HEK293T (cell line): ENCODE measurements around the gene AMH.

Source experiments
- CTCF ChIA-PET: fragments of 350-600 bp; formaldehyde crosslinking; extraction: SDS; loops from one replicate; lab custom pipeline; 2021; ENCODE audit warnings: antibody characterized with exemption, inconsistent platforms; lab: Yijun Ruan, JAX
- POLR2A ChIA-PET: fragments of 350-600 bp; formaldehyde crosslinking; extraction: SDS; loops from one replicate; lab custom pipeline; 2020; ENCODE audit warnings: antibody characterized with exemption, inconsistent platforms; lab: Yijun Ruan, JAX
- DNase-seq: peaks from one replicate; pipeline ENCODE4 v3.0.0; 2012; ENCODE audit warnings: mixed read lengths; ENCODE audit errors: extremely low spot score
- ARNT ChIP-seq: fragments of 450-650 bp; IDR thresholded peaks from 2 replicates; pipeline ENCODE4 v1.6.1; 2017; ENCODE audit warnings: mild to moderate bottlenecking
- BHLHE40 ChIP-seq: fragments of 450-650 bp; IDR thresholded peaks from 2 replicates; pipeline ENCODE4 v1.6.1; 2016; ENCODE audit warnings: mild to moderate bottlenecking, moderate library complexity, borderline replicate concordance
- CTBP1 ChIP-seq: fragments of 450-650 bp; IDR thresholded peaks from 2 replicates; pipeline ENCODE4 v1.6.1; 2016; ENCODE audit warnings: borderline replicate concordance
- ELF4 ChIP-seq: fragments of 450-650 bp; IDR thresholded peaks from 2 replicates; pipeline ENCODE4 v1.6.1; 2017; ENCODE audit warnings: antibody characterized with exemption
- FOXA1 ChIP-seq: fragments of 450-650 bp; IDR thresholded peaks from 2 replicates; pipeline ENCODE4 v1.6.1; 2016; ENCODE audit warnings: mild to moderate bottlenecking
- FOXK2 ChIP-seq: fragments of 450-650 bp; IDR thresholded peaks from 2 replicates; pipeline ENCODE4 v1.6.1; 2016; ENCODE audit warnings: mild to moderate bottlenecking
- FOXM1 ChIP-seq: fragments of 450-650 bp; IDR thresholded peaks from 2 replicates; pipeline ENCODE4 v1.6.1; 2017; ENCODE audit warnings: mild to moderate bottlenecking, borderline replicate concordance
- HDGF ChIP-seq: fragments of 450-650 bp; IDR thresholded peaks from 2 replicates; pipeline ENCODE4 v1.6.1; 2017; ENCODE audit warnings: antibody characterized with exemption, borderline replicate concordance
- L3MBTL2 ChIP-seq: fragments of 450-650 bp; conservative IDR thresholded peaks from 2 replicates; pipeline ENCODE4 v1.6.1; 2016; ENCODE audit warnings: mild to moderate bottlenecking
- LEF1 ChIP-seq: fragments of 450-650 bp; IDR thresholded peaks from 2 replicates; pipeline ENCODE4 v1.6.1; 2017; ENCODE audit warnings: mild to moderate bottlenecking, borderline replicate concordance
- NFRKB ChIP-seq: fragments of 450-650 bp; IDR thresholded peaks from 2 replicates; pipeline ENCODE4 v1.6.1; 2016; ENCODE audit warnings: mild to moderate bottlenecking, moderate library complexity
- PKNOX1 ChIP-seq: fragments of 450-650 bp; IDR thresholded peaks from 2 replicates; pipeline ENCODE4 v1.6.1; 2016
- SP1 ChIP-seq: fragments of 450-650 bp; IDR thresholded peaks from 2 replicates; pipeline ENCODE4 v1.6.1; 2017
- SUZ12 ChIP-seq: fragments of 450-650 bp; IDR thresholded peaks from 2 replicates; pipeline ENCODE4 v1.6.1; 2016; ENCODE audit warnings: mild to moderate bottlenecking
- TARDBP ChIP-seq: fragments of 450-650 bp; IDR thresholded peaks from 2 replicates; pipeline ENCODE4 v1.6.1; 2016
- ZNF384 ChIP-seq: fragments of 450-650 bp; IDR thresholded peaks from 2 replicates; pipeline ENCODE4 v1.6.1; 2016

The AMH gene

GRCh38 chr19:2249880-2250765, 1.0 kb downstream of the AMH start:
- POLR2A ChIA-PET, result interaction anchor here (1.1 to 1.6 kb wide), 2 partner anchors 8 to 11 kb away, joined by 4 read pairs; no protein-coding TSS in a partner anchor
- no peak for DNase-seq
- TF ChIP-seq FOXA1 (no peak), PKNOX1 (no peak), L3MBTL2 (no peak), FOXK2 (no peak), LEF1 (no peak), HDGF (no peak), NFRKB (no peak)
- CTCF ChIA-PET, result no interaction called here

- no peak for TF ChIP-seq SUZ12
- no peak for TF ChIP-seq BHLHE40
- no peak for TF ChIP-seq ARNT
- no peak for TF ChIP-seq SP1
- TF ChIP-seq CTBP1, result no peak
- no peak for TF ChIP-seq FOXK2
- no peak for TF ChIP-seq NFRKB
- TF ChIP-seq TARDBP, result no peak
- TF ChIP-seq LEF1, result no peak
- TF ChIP-seq PKNOX1, result no peak
- no peak for TF ChIP-seq HDGF
- no peak for TF ChIP-seq ZNF384
- TF ChIP-seq FOXA1, result no peak
- no peak for TF ChIP-seq L3MBTL2
- TF ChIP-seq ELF4, result no peak
- TF ChIP-seq FOXM1, result no peak
- no peak for DNase-seq
- ChIA-PET POLR2A (no interaction called here), CTCF (no interaction called here)
Observed at GRCh38 chr19:2250766-2251105, 1.6 kb downstream of the AMH start.

- no peak for TF ChIP-seq ZNF384
- TF ChIP-seq FOXM1, result no peak
- TF ChIP-seq LEF1, result no peak
- TF ChIP-seq BHLHE40, result no peak
- TF ChIP-seq ARNT, result no peak
- TF ChIP-seq TARDBP, result no peak
- TF ChIP-seq HDGF, result no peak
- no peak for TF ChIP-seq SUZ12
- TF ChIP-seq CTBP1, result no peak
- no peak for TF ChIP-seq PKNOX1
- TF ChIP-seq FOXK2, result no peak
- TF ChIP-seq SP1, result no peak
- TF ChIP-seq L3MBTL2, result no peak
- TF ChIP-seq ELF4, result no peak
- TF ChIP-seq FOXA1, result no peak
- no peak for TF ChIP-seq NFRKB
- ChIA-PET POLR2A (no interaction called here), CTCF (no interaction called here)
- no peak for DNase-seq
Observed at GRCh38 chr19:2251106-2252054, 2.3 kb downstream of the AMH start.

- POLR2A ChIA-PET, result no interaction called here
Observed at GRCh38 chr19:2252055-2252796, 3.1 kb downstream of the AMH start.

More at GRCh38 chr19:2252055-2252796, 3.1 kb downstream of the AMH start:
- TF ChIP-seq ELF4 (no peak), FOXK2 (no peak), CTBP1 (no peak), FOXA1 (no peak), HDGF (no peak), FOXM1 (no peak), PKNOX1 (no peak), NFRKB (no peak), L3MBTL2 (no peak), BHLHE40 (no peak), LEF1 (no peak), ZNF384 (no peak), TARDBP (no peak), ARNT (no peak), SP1 (no peak)
- CTCF ChIA-PET, result interaction anchor here (1.2 to 1.3 kb wide), 2 partner anchors 10 to 22 kb away, joined by 3 to 5 read pairs; no protein-coding TSS in a partner anchor
- DNase-seq, result no peak
